CD4-positive, alpha-beta T cell treated with Interleukin-6 for 4 hours (primary cell): ENCODE measurements around the gene KCNRG.
"Not testable (repeated sequence)": the region's sequence is repeated elsewhere in the genome, so short reads cannot be mapped to it uniquely, and the experiment has no call there.

Source experiments
- DNase-seq: peaks from one replicate; pipeline ENCODE4 v3.0.0-alpha.2; 2020; ENCODE audit warnings: mixed read lengths

Gene KCNRG

DNA sequence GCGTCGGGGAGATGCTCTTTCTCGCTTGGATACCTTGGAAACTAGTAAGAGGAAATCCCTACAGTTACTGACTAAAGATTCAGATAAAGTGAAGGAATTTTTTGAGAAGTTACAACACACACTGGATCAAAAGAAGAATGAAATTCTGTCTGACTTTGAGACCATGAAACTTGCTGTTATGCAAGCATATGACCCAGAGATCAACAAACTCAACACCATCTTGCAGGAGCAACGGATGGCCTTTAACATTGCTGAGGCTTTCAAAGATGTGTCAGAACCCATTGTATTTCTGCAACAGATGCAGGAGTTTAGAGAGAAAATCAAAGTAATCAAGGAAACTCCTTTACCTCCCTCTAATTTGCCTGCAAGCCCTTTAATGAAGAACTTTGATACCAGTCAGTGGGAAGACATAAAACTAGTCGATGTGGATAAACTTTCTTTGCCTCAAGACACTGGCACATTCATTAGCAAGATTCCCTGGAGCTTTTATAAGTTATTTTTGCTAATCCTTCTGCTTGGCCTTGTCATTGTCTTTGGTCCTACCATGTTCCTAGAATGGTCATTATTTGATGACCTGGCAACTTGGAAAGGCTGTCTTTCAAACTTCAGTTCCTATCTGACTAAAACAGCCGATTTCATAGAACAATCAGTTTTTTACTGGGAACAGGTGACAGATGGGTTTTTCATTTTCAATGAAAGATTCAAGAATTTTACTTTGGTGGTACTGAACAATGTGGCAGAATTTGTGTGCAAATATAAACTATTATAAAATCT is 2.7 kb upstream of the KCNRG start:
- DNase-seq: no peak

- no peak for DNase-seq
Measured at GRCh38 chr13:50014386-50014785, 858 bp upstream of the KCNRG start.

- no peak for DNase-seq
Measured at GRCh38 chr13:50015750-50016149, 506 bp downstream of the KCNRG start.

DNA sequence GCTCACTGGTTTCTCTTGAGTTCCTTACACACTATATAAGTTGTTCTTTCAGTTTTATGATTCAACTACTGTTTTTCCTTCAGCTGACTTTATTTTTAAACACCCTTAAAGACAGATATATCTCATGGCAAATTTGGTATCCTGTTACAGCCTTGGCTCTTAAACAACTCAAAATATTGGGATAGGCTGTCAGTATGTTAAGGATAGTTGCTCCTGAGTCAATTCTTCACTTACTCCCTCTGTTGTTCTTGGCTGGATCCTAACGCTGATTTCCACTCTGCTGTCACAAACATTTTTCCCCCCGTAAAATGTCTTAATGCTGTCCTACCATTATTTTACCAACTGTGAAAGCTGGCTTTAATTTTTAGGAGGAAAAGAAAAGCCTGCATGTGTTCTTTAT is 1.2 kb downstream of the KCNRG start:
- DNase-seq: no peak

- DNase-seq: no peak
Measured at GRCh38 chr13:50017819-50018218, 2.6 kb downstream of the KCNRG start.

DNA sequence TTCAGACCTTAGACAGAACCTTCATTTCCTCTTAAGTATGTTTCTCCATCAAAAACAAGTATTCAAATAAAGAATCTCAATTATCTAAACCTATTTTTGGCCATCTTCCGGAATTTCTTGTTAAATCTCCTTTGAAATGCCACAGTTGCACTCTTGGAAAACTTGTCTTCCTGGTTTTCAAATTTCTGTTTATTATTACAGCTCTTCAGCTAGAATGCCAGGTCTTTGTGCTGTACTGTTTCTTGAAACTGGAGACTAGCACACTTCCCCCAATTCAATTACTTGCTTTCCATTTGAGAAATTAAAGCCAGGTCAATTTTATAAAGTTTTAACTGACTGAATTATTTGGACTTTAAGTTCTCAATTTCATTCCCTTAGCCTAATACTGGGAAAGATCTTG is 10.2 kb downstream of the KCNRG start:
- no peak for DNase-seq

- DNase-seq: no peak
Measured at GRCh38 chr13:50026788-50027473, 11.7 kb downstream of the KCNRG start.

DNA sequence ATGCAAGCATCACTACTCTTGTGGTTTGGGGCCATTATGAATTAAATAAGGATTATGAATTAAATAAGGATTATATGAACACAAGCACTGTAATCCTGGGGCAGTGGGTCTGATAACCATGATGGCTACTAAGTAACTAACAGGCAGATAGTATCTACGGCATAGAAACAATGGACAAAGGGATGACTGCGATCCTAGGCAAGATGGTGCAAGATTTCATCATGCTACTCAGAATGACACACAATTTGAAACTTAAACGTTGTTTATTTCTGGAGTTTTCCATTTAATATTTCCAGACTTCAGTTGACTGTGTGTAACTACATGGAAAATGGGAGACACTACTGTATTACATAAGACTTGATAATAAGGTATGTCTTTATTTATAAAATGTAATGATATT is 15.1 kb downstream of the KCNRG start:
- DNase-seq: no peak

GRCh38 chr13:50033725-50034124 is 18.5 kb downstream of the KCNRG start:
- no peak for DNase-seq

GRCh38 chr13:50037788-50038187 is 22.5 kb downstream of the KCNRG start:
- no peak for DNase-seq

GRCh38 chr13:50038266-50038665 is 23.0 kb downstream of the KCNRG start:
- DNase-seq: no peak

- no peak for DNase-seq
Measured at GRCh38 chr13:50052478-50052877, 37.2 kb downstream of the KCNRG start.

- DNase-seq: no peak
Measured at GRCh38 chr13:50053844-50054243, 38.6 kb downstream of the KCNRG start.

DNA sequence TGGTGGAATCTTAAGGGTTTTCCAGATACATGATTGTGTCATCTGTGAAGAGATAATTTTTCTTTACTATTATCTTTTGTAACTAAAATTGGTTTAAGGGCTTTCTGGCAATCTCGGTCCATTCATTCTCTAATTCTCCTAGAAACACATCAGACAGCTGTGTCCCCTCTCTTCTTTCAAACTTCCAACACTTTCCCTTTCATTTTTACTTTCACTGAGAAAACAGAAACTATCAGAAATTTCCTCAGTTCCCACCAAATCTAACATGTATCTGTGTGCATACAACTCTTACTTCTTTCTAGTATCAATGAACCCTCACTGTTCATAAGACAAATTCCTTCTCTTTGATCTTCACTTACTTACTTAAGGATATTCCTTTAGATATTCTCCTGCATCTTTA is 40.2 kb downstream of the KCNRG start:
- DNase-seq: no peak

GRCh38 chr13:50060718-50061117 is 45.5 kb downstream of the KCNRG start:
- no peak for DNase-seq

- not testable (repeated sequence) for DNase-seq
Measured at GRCh38 chr13:50062336-50062735, 47.1 kb downstream of the KCNRG start.

DNA sequence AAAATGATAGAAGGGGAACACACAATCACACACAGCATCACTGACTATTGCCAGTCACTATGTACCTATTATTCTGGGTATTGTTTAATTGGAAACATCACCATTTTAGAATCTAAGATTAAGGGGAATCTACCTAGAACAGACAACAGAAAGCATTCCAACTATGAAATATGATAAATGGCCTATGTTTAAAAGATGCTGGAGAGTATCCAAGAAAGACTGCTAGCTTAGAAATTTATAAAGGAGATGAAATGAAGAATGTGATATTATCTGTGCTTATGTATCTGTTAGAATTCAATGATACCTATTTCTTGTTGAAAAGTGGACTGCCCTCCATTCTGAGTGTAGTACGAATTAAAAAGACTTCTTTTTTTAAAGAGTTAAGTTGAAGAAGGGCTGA is 50.5 kb downstream of the KCNRG start:
- DNase-seq: no peak

DNA sequence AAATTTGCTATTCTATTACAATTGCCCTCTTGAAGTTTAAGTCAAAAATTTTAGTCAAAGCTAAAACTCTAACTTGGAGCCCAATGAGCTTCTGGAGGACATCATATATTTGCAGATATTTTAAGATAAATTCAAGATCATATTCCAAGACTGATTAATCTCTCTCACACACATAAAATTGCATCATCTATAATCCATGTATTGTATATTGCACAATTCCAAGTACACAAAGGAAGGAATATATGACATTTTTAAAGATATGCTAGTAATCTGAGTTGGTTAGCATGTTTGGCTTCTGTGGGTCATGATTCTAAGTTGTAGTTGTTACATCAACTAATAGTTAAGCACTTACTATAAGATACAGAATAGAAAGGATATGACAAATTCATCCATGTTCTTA is 53.3 kb downstream of the KCNRG start:
- no peak for DNase-seq

DNA sequence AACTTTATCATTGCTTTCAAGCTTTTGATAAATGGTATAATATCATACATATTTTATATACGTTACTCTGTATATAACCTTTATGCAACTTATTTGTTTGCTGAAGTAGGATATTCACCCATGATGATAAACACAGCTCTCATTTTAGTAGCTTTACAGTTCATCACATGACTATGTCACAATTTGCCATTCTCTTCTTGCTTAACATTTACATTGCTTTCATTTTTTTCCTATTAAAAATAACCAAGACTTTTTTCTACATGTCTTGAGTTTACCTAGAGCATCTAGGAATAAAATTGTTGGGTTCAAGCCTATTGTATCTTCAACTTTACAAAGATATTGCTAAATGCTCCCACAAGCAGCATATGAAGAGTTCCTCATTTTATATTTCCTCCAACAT is 54.0 kb downstream of the KCNRG start:
- no peak for DNase-seq

DNA sequence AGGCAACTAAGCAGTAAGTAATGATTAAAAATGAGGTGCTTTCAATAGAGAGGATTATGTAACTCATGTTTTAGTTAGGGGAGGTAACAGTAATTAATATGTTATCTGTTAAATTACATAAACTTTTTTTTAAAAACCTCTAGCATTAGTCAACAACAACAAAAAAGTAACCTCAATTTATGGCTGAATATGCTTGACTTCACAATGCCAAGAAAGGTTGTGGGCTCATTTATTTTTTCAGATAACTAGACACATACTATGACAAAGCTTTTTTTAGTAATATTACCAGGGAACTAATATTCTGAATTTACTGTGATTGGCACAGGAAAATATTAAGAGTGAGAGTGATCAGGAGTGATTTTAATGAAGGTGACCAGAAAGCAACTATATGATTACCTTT is 54.9 kb downstream of the KCNRG start:
- DNase-seq: no peak
